Measurements from ENCODE around the gene PRR4. TPM values are rescaled to one million over a fixed set of nuclear protein-coding genes. Genes with fewer than 3 reads are reported as not detected.

The PRR4 gene
- total and polyA plus RNA-seq, 9 of the 15 experiments (the other 6 are each of a cell fraction or from before 2014, with no cell fraction given) = 0.45 to 5.0 (median 1.8) TPM

DNA sequence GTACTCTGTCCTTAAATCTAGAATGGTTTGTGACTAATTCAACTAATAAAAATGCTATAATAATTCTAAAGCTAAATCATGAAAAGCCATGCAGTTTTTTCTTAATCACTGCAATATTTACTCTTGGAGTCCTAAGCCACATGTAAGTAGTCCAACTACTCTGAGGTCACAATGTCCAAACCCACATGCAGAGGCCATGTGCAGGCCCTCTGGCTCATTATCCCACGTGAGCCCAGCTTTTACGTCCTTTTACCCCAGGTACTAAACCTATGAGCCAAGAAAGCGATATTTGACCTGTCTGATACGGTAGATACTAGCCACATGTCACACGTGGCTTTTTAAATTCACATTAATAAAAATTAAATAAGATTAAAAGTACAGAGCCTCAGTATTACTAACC, 47.6 kb upstream of the PRR4 start (continued):
- no peak for TF ChIP-seq RUNX1 (IDR thresholded peaks at IDR 0.05; ENCODE audit: low read depth)
- no peak for TF ChIP-seq HNRNPLL (IDR thresholded peaks at IDR 0.05; ENCODE audit: low read depth, low read length, poor library complexity, severe bottlenecking)
- TF ChIP-seq ZNF77 (CRISPR knock-in tag; IDR thresholded peaks at IDR 0.05) = no peak
- TF ChIP-seq, protein P1, sequence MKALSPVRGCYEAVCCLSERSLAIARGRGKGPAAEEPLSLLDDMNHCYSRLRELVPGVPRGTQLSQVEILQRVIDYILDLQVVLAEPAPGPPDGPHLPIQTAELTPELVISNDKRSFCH (CRISPR knock-in tag; IDR thresholded peaks at IDR 0.05) = no peak
- TF ChIP-seq, protein P1 (tag; IDR thresholded peaks at IDR 0.05) = no peak
- TF ChIP-seq KLF6 (CRISPR knock-in tag; IDR thresholded peaks at IDR 0.05; ENCODE audit: borderline replicate concordance) = no peak
- TF ChIP-seq ZNF780A (CRISPR knock-in tag; IDR thresholded peaks at IDR 0.05) = no peak

GRCh38 chr12:10891937-10892336, 42.7 kb upstream of the PRR4 start:
- no peaks in the 10 kb centered on the region for H3K27me3 ChIP-seq (ENCODE audit: control insufficient read depth in 2 of 2, insufficient read depth in 2 of 2, low read length in 2 of 2)
- in situ Hi-C loops (cut with MboI) (no loop called here), intact Hi-C loops (cut with micrococcal nuclease) (no loop called here)
- no peaks in the 10 kb centered on the region for H3K79me2 ChIP-seq (ENCODE audit: control insufficient read depth, insufficient read depth, low read length)
- CTCF ChIA-PET (ENCODE audit: low intra/inter-chr PET ratio) = no interaction called here
- BruUV-seq (replicated peaks) = no TSS peak
- H3K9me1 ChIP-seq (ENCODE audit: control insufficient read depth, insufficient read depth, low read length) = no peaks in the 10 kb centered on the region
- H3K9ac ChIP-seq (ENCODE audit: insufficient read depth in 1 of 2, low read depth in 2 of 2, low read length in 2 of 2) = no peak overlapping the region
- ATAC-seq = no peak
- no peak overlapping the region for H2AFZ ChIP-seq (ENCODE audit: low read depth, low read length)
- no peak overlapping the region for H3K27ac ChIP-seq (ENCODE audit: extremely low read depth, low read depth, low read length)
- H3K4me1 ChIP-seq (replicated peaks in 1 of 2; ENCODE audit: control insufficient read depth in 2 of 2, insufficient read depth in 2 of 2, low read length in 2 of 2) = no peaks in the 10 kb centered on the region
- H4K20me1 ChIP-seq (replicated peaks; ENCODE audit: control insufficient read depth, insufficient read depth, low read length) = no peaks in the 10 kb centered on the region
- WGBS (ENCODE audit: insufficient coverage, low coverage, missing lambda C conversion rate) = 75% methylated on average over 2 of the region's 2 CpGs
- H3K4me3 ChIP-seq = no peak overlapping the region
- DNase-seq (ENCODE audit: extremely low read depth in 1 of 4, low spot score in 3 of 4) = no peak
- no peak for FAIRE-seq
- H3K36me3 ChIP-seq (ENCODE audit: control insufficient read depth, insufficient read depth, low read length) = no peaks in the 10 kb centered on the region
- no peak overlapping the region for H3K4me2 ChIP-seq (ENCODE audit: insufficient read depth, low read length)
- POLR2A ChIA-PET = no interaction called here
- no peaks in the 10 kb centered on the region for H3K9me3 ChIP-seq (replicated peaks; ENCODE audit: control insufficient read depth, insufficient read depth, low read depth, low read length)
- TF ChIP-seq C11orf30 (IDR thresholded peaks at IDR 0.05; ENCODE audit: low read depth) = no peak
- no peak for TF ChIP-seq GABPA (tag; conservative IDR thresholded peaks at IDR 0.05; ENCODE audit: low read depth)
- TF ChIP-seq, protein P2, sequence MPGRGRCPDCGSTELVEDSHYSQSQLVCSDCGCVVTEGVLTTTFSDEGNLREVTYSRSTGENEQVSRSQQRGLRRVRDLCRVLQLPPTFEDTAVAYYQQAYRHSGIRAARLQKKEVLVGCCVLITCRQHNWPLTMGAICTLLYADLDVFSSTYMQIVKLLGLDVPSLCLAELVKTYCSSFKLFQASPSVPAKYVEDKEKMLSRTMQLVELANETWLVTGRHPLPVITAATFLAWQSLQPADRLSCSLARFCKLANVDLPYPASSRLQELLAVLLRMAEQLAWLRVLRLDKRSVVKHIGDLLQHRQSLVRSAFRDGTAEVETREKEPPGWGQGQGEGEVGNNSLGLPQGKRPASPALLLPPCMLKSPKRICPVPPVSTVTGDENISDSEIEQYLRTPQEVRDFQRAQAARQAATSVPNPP (IDR thresholded peaks at IDR 0.05; ENCODE audit: borderline replicate concordance, insufficient read depth, insufficient read length) = no peak
- TF ChIP-seq ZKSCAN3 (CRISPR knock-in tag; IDR thresholded peaks at IDR 0.05) = no peak
- no peak for TF ChIP-seq MCM5 (IDR thresholded peaks at IDR 0.05; ENCODE audit: low read depth)
- TF ChIP-seq ZFP91 (CRISPR knock-in tag; IDR thresholded peaks at IDR 0.05) = no peak
- no peak for TF ChIP-seq ZBTB9 (CRISPR knock-in tag; IDR thresholded peaks at IDR 0.05)
- TF ChIP-seq NR4A1 (CRISPR knock-in tag; IDR thresholded peaks at IDR 0.05) = no peak
- no peak for TF ChIP-seq NR4A1 (tag; IDR thresholded peaks at IDR 0.05)
- no peak for TF ChIP-seq THRA (IDR thresholded peaks at IDR 0.05)
- no peak for TF ChIP-seq CEBPB (tag; IDR thresholded peaks at IDR 0.05)
- TF ChIP-seq CC2D1A (IDR thresholded peaks at IDR 0.05) = no peak

Data from K562 (cell line).